IMR-90 (cell line): ENCODE results near the gene TNFRSF18. TPM values are rescaled to one million over a fixed set of nuclear protein-coding genes. Genes with fewer than 3 reads are reported as not detected.
A peak's percentile ranks its signal among the peaks of the same experiment; 100 is the strongest.

Experiments used
- ATAC-seq: fragments of 200-7000 bp; cut with Tn5 transposase; 2 replicates; pipeline ENCODE4 v1.9.1; 2020; ENCODE audit warnings: low read depth, mild to moderate bottlenecking, moderate library complexity
- BruUV-seq: library from RNA; stranded (reverse); fragments of 400-500 nt; replicated peaks from 2 replicates; lab custom pipeline; 2021; lab: Mats Ljungman, UMichigan
- CTCF ChIA-PET: fragments of 300-600 bp; formaldehyde crosslinking; extraction: SDS; loops from one replicate; lab custom pipeline; 2021; ENCODE audit warnings: antibody characterized with exemption; lab: Yijun Ruan, JAX
- POLR2A ChIA-PET: fragments of 300-600 bp; sonication (Branson Sonifier 250); formaldehyde crosslinking; loops from one replicate; lab custom pipeline; 2022; ENCODE audit warnings: antibody characterized with exemption; ENCODE audit not compliant: unreplicated experiment; lab: Charles Lee
- DNase-seq: peaks from one replicate; pipeline ENCODE4 v3.0.0; 2013
- H2AFZ ChIP-seq: replicated peaks from 2 replicates; pipeline ENCODE3; 2013; ENCODE audit warnings: low read length, mild to moderate bottlenecking; ENCODE audit not compliant: poor library complexity
- H2AK5ac ChIP-seq: 2 replicates; pipeline ENCODE4 v1.6.1; 2013; ENCODE audit warnings: low read depth, low read length, inconsistent platforms
- H2AK9ac ChIP-seq: replicated peaks from 2 replicates; pipeline ENCODE3; 2013; ENCODE audit warnings: mild to moderate bottlenecking, low read depth, low read length, moderate library complexity; ENCODE audit not compliant: poor library complexity
- H2BK120ac ChIP-seq: 2 replicates; pipeline ENCODE4 v1.6.1; 2013; ENCODE audit warnings: low read depth, low read length, inconsistent platforms
- H2BK15ac ChIP-seq: 3 replicates; pipeline ENCODE4 v1.6.1; 2013; ENCODE audit warnings: low read depth, low read length, inconsistent platforms
- H2BK20ac ChIP-seq: 2 replicates; pipeline ENCODE4 v1.6.1; 2013; ENCODE audit warnings: low read depth, mild to moderate bottlenecking, inconsistent platforms, low read length, moderate library complexity
- H2BK5ac ChIP-seq: 2 replicates; pipeline ENCODE4 v1.6.1; 2013; ENCODE audit warnings: mild to moderate bottlenecking, low read depth, low read length, inconsistent platforms; ENCODE audit not compliant: poor library complexity, severe bottlenecking
- H3K14ac ChIP-seq: replicated peaks from 2 replicates; pipeline ENCODE4 v1.6.1; 2013; ENCODE audit warnings: low read depth, low read length, inconsistent platforms
- H3K18ac ChIP-seq: 2 replicates; pipeline ENCODE4 v1.6.1; 2013; ENCODE audit warnings: low read depth, low read length, control low read depth
- H3K23ac ChIP-seq: 2 replicates; pipeline ENCODE4 v1.6.1; 2013; ENCODE audit warnings: low read depth, low read length, inconsistent platforms
- H3K27ac ChIP-seq: 2 replicates; pipeline ENCODE4 v1.5.1; 2013; ENCODE audit warnings: mild to moderate bottlenecking, control low read depth, low read length; ENCODE audit not compliant: insufficient read depth
- H3K27me3 ChIP-seq: 2 replicates; pipeline ENCODE4 v1.6.1; 2013; ENCODE audit warnings: low read length; ENCODE audit not compliant: control insufficient read depth, insufficient read depth
- H3K36me3 ChIP-seq: 2 replicates; pipeline ENCODE4 v1.6.1; 2013; ENCODE audit warnings: low read length, mixed read lengths; ENCODE audit not compliant: control insufficient read depth, insufficient read depth
- H3K4ac ChIP-seq: 2 replicates; pipeline ENCODE4 v1.6.1; 2013; ENCODE audit warnings: low read depth, low read length, inconsistent platforms
- H3K4me1 ChIP-seq: 2 replicates; pipeline ENCODE4 v1.6.1; 2013; ENCODE audit warnings: low read length, mixed read lengths; ENCODE audit not compliant: control insufficient read depth, insufficient read depth
- H3K4me2 ChIP-seq: 2 replicates; pipeline ENCODE4 v1.6.1; 2013; ENCODE audit warnings: low read depth, mild to moderate bottlenecking, control low read depth, low read length, moderate library complexity
- H3K4me3 ChIP-seq: 2 replicates; pipeline ENCODE4 v1.5.1; 2013; ENCODE audit warnings: low read depth, mild to moderate bottlenecking, control low read depth, low read length, moderate library complexity; ENCODE audit not compliant: insufficient read depth
- H3K56ac ChIP-seq: 2 replicates; pipeline ENCODE4 v1.6.1; 2013; ENCODE audit warnings: low read length, inconsistent platforms; ENCODE audit not compliant: insufficient read depth; ENCODE audit errors: extremely low read depth
- H3K79me1 ChIP-seq, 2 experiments: 2 replicates each; pipeline ENCODE4 v1.6.1; 2013; ENCODE audit warnings: low read length in 2 of 2, inconsistent platforms in 1 of 2, low read depth in 1 of 2
- H3K9ac ChIP-seq: 2 replicates; pipeline ENCODE4 v1.6.1; 2013; ENCODE audit warnings: low read depth, low read length, control low read depth
- H3K9me1 ChIP-seq: 2 replicates; pipeline ENCODE4 v1.6.1; 2013; ENCODE audit warnings: low read length, inconsistent platforms; ENCODE audit not compliant: insufficient read depth
- H3K9me3 ChIP-seq: 2 replicates; pipeline ENCODE4 v1.6.1; 2013; ENCODE audit warnings: low read length; ENCODE audit not compliant: control insufficient read depth, insufficient read depth
- H4K20me1 ChIP-seq: 2 replicates; pipeline ENCODE4 v1.6.1; 2013; ENCODE audit warnings: low read length, inconsistent platforms; ENCODE audit not compliant: insufficient read depth
- H4K5ac ChIP-seq: 2 replicates; pipeline ENCODE4 v1.6.1; 2013; ENCODE audit warnings: mild to moderate bottlenecking, low read depth, low read length, control low read depth
- H4K8ac ChIP-seq, 2 experiments: 2 replicates each; pipeline ENCODE4 v1.6.1; 2013; ENCODE audit warnings: low read depth in 2 of 2, low read length in 2 of 2, control low read depth in 1 of 2, inconsistent platforms in 1 of 2
- H4K91ac ChIP-seq: 2 replicates; pipeline ENCODE4 v1.6.1; 2013; ENCODE audit warnings: low read depth, low read length, inconsistent platforms; ENCODE audit not compliant: insufficient read depth
- BHLHE40 ChIP-seq: fragments of 150-350 bp; IDR thresholded peaks from 2 replicates; pipeline ENCODE4 v1.6.1; 2016; ENCODE audit warnings: mild to moderate bottlenecking, low read depth, low read length
- CEBPB ChIP-seq: IDR thresholded peaks from 2 replicates; pipeline ENCODE4 v1.6.1; 2012; ENCODE audit warnings: low read depth, low read length, improper control_type of control experiment
- CHD1 ChIP-seq: IDR thresholded peaks from 2 replicates; pipeline ENCODE4 v1.6.1; 2012; ENCODE audit warnings: low read depth, low read length, improper control_type of control experiment
- FOS ChIP-seq: fragments of 150-350 bp; IDR thresholded peaks from 2 replicates; pipeline ENCODE4 v1.6.1; 2016; ENCODE audit warnings: low read depth, low read length
- MAFK ChIP-seq: IDR thresholded peaks from 2 replicates; pipeline ENCODE4 v1.6.1; 2012; ENCODE audit warnings: low read depth, low read length, improper control_type of control experiment
- MAZ ChIP-seq: IDR thresholded peaks from 2 replicates; pipeline ENCODE4 v1.6.1; 2012; ENCODE audit warnings: low read depth, mild to moderate bottlenecking, low read length, improper control_type of control experiment, moderate library complexity, borderline replicate concordance
- MXI1 ChIP-seq: IDR thresholded peaks from 2 replicates; pipeline ENCODE4 v1.6.1; 2012; ENCODE audit warnings: low read depth, mild to moderate bottlenecking, low read length, moderate library complexity, borderline replicate concordance
- NFE2L2 ChIP-seq: fragments of 150-350 bp; IDR thresholded peaks from 2 replicates; pipeline ENCODE4 v1.6.1; 2016; ENCODE audit warnings: low read depth, mild to moderate bottlenecking, low read length
- RAD21 ChIP-seq: IDR thresholded peaks from 2 replicates; pipeline ENCODE4 v1.6.1; 2012; ENCODE audit warnings: low read length, improper control_type of control experiment
- RFX5 ChIP-seq: IDR thresholded peaks from 2 replicates; pipeline ENCODE4 v1.8.0; 2012; ENCODE audit warnings: low read depth, mild to moderate bottlenecking, low read length, moderate library complexity
- SMC3 ChIP-seq: fragments of 150-350 bp; IDR thresholded peaks from 2 replicates; pipeline ENCODE4 v1.6.1; 2016; ENCODE audit warnings: low read depth, mild to moderate bottlenecking, antibody characterized with exemption, low read length, moderate library complexity
- WGBS, 2 experiments: methylation state at CpG; one replicate each; pipeline versions ENCODE4 v1.1.5 to v1.1.7; 2013; ENCODE audit warnings: missing lambda C conversion rate in 2 of 2; ENCODE audit not compliant: insufficient read length in 1 of 2; ENCODE audit errors: extremely low coverage in 2 of 2; 5-methylcytosine and 5-hydroxymethylcytosine counted together
- dilution Hi-C: fragments of 300-500 bp; cut with HindIII; formaldehyde crosslinking; loops from one replicate; pipeline ENCODE4 v1.14.3; 2018; ENCODE audit warnings: low sequenced_read_pairs; ENCODE audit not compliant: unreplicated experiment
- in situ Hi-C: fragments of 300-500 bp; cut with MboI; formaldehyde crosslinking; loops from 3 replicates; pipeline ENCODE4 v1.14.3; 2019; ENCODE audit warnings: low sequenced_read_pairs, inconsistent platforms, mixed read lengths
- intact Hi-C: fragments of 100-400 bp; cut with micrococcal nuclease; formaldehyde crosslinking; loops from 2 replicates; pipeline ENCODE4 v1.10.0; 2022
- polyA plus RNA-seq, 3 experiments: library from polyadenylated mRNA; depleted of rRNA; stranded (reverse); fragments of >200 nt; gene quantifications; 2 replicates each; pipeline ENCODE4 v1.2.3, GENCODE V29; 2012; ENCODE audit warnings: low replicate concordance in 1 of 3
- total RNA-seq: library from RNA; depleted of rRNA; stranded (reverse); fragments of >200 nt; gene quantifications from 2 replicates; pipeline ENCODE4 v1.2.3, GENCODE V29; 2012
- TF ChIP-seq, protein P1 (sequence below): fragments of 150-350 bp; IDR thresholded peaks from 2 replicates; pipeline ENCODE4 v1.6.1; 2016; ENCODE audit warnings: low read depth, mild to moderate bottlenecking, low read length, moderate library complexity, borderline replicate concordance
- TF ChIP-seq, protein P2 (sequence below): fragments of 150-350 bp; IDR thresholded peaks from 2 replicates; pipeline ENCODE4 v1.6.1; 2017; ENCODE audit warnings: mild to moderate bottlenecking, antibody characterized with exemption, low read length, low read depth
- TF ChIP-seq, protein P3 (sequence below): conservative IDR thresholded peaks from 2 replicates; pipeline ENCODE4 v1.5.1; 2012; ENCODE audit warnings: mild to moderate bottlenecking, low read depth, low read length, improper control_type of control experiment

The TNFRSF18 gene
- total and polyA plus RNA-seq, 2 of the 4 experiments (the other 2 are of a cell fraction), result 0.18 to 1.0 TPM

DNA sequence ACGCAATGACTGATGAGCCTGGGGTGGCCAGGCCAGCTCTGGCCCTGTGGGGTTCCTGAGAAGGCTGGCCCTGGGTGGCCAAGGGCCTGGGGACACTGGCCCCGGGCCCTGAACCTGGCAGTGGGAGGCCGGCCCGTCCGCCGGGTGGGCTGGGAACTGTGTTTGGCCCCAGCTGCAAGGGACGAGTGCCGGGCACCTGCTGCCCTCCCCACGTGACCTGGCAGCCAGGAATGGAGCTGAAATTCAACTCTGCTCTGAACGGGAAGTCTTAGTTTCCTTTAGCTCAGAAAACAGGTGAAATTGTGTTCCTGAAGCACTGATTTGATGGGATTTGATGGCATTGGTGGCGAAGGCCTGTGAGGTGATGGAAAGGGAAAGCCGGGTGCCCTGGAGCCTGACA lies 40.9 kb downstream of the TNFRSF18 start:
- Histone ChIP-seq H2BK5ac (no peak overlapping the region), H3K14ac (no peak overlapping the region), H3K23ac (no peak overlapping the region), H3K9ac (no peak overlapping the region), H3K27me3 (peaks cover 29% of the 10 kb centered on the region; the same call in 1 of the 2 replicates), H4K91ac (no peak overlapping the region), H4K8ac (no peak overlapping the region), H3K9me1 (no peaks in the 10 kb centered on the region), H3K56ac (no peak overlapping the region), H3K27ac (no peak overlapping the region), H3K79me1 (no peaks in the 10 kb centered on the region), H3K36me3 (no peaks in the 10 kb centered on the region), H2BK20ac (no peak overlapping the region), H3K18ac (no peak overlapping the region), H3K4me2 (no peak overlapping the region), H4K20me1 (no peaks in the 10 kb centered on the region), H3K4ac (no peak overlapping the region), H3K9me3 (no peaks in the 10 kb centered on the region), H2AK5ac (no peak overlapping the region), H2BK120ac (no peak overlapping the region), H3K4me1 (no peaks in the 10 kb centered on the region), H2AK9ac (no peak overlapping the region), H3K4me3 (no peak overlapping the region), H2BK15ac (no peak overlapping the region), H4K5ac (no peak overlapping the region), H2AFZ (peak overlapping the region; percentile 11)
- intact Hi-C loops (no loop called here), dilution Hi-C loops (no loop called here), in situ Hi-C loops (no loop called here)
- 96% methylated on average over 9 of the region's 12 CpGs; no CpG with 5 or more reads in 1 of the 2 experiments for WGBS, 2 experiments
- BruUV-seq, result no TSS peak
- ChIA-PET CTCF (no interaction called here), POLR2A (no interaction called here)
- TF ChIP-seq NFE2L2 (no peak), BHLHE40 (no peak), SMC3 (no peak), MXI1 (no peak), MAFK (no peak), CEBPB (no peak), RFX5 (no peak), CHD1 (no peak), FOS (no peak), MAZ (no peak), RAD21 (no peak)
- TF ChIP-seq, protein P1, sequence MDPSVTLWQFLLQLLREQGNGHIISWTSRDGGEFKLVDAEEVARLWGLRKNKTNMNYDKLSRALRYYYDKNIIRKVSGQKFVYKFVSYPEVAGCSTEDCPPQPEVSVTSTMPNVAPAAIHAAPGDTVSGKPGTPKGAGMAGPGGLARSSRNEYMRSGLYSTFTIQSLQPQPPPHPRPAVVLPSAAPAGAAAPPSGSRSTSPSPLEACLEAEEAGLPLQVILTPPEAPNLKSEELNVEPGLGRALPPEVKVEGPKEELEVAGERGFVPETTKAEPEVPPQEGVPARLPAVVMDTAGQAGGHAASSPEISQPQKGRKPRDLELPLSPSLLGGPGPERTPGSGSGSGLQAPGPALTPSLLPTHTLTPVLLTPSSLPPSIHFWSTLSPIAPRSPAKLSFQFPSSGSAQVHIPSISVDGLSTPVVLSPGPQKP, result no peak
- TF ChIP-seq, protein P2, sequence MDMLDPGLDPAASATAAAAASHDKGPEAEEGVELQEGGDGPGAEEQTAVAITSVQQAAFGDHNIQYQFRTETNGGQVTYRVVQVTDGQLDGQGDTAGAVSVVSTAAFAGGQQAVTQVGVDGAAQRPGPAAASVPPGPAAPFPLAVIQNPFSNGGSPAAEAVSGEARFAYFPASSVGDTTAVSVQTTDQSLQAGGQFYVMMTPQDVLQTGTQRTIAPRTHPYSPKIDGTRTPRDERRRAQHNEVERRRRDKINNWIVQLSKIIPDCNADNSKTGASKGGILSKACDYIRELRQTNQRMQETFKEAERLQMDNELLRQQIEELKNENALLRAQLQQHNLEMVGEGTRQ, result no peak
- TF ChIP-seq, protein P3, sequence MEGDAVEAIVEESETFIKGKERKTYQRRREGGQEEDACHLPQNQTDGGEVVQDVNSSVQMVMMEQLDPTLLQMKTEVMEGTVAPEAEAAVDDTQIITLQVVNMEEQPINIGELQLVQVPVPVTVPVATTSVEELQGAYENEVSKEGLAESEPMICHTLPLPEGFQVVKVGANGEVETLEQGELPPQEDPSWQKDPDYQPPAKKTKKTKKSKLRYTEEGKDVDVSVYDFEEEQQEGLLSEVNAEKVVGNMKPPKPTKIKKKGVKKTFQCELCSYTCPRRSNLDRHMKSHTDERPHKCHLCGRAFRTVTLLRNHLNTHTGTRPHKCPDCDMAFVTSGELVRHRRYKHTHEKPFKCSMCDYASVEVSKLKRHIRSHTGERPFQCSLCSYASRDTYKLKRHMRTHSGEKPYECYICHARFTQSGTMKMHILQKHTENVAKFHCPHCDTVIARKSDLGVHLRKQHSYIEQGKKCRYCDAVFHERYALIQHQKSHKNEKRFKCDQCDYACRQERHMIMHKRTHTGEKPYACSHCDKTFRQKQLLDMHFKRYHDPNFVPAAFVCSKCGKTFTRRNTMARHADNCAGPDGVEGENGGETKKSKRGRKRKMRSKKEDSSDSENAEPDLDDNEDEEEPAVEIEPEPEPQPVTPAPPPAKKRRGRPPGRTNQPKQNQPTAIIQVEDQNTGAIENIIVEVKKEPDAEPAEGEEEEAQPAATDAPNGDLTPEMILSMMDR, result no peak
- DNase-seq (no peak), ATAC-seq (no peak)
